Measurements from ENCODE around the gene REC114.

The REC114 gene

GRCh38 chr15:73518876-73519733 is 76.1 kb downstream of the REC114 start:
- TF ChIP-seq, protein P1, sequence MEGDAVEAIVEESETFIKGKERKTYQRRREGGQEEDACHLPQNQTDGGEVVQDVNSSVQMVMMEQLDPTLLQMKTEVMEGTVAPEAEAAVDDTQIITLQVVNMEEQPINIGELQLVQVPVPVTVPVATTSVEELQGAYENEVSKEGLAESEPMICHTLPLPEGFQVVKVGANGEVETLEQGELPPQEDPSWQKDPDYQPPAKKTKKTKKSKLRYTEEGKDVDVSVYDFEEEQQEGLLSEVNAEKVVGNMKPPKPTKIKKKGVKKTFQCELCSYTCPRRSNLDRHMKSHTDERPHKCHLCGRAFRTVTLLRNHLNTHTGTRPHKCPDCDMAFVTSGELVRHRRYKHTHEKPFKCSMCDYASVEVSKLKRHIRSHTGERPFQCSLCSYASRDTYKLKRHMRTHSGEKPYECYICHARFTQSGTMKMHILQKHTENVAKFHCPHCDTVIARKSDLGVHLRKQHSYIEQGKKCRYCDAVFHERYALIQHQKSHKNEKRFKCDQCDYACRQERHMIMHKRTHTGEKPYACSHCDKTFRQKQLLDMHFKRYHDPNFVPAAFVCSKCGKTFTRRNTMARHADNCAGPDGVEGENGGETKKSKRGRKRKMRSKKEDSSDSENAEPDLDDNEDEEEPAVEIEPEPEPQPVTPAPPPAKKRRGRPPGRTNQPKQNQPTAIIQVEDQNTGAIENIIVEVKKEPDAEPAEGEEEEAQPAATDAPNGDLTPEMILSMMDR (IDR thresholded peaks at IDR 0.05; ENCODE audit: control insufficient read depth, extremely low read depth, insufficient read depth) = no peak
- H3K4me3 ChIP-seq (ENCODE audit: low read depth, low read length) = no peak overlapping the region
- no peak for DNase-seq (ENCODE audit: low read depth)

- no peak for DNase-seq (ENCODE audit: low read depth)
- no peak overlapping the region for H3K4me3 ChIP-seq (ENCODE audit: low read depth, low read length)
- TF ChIP-seq, protein P1 (IDR thresholded peaks at IDR 0.05; ENCODE audit: control insufficient read depth, extremely low read depth, insufficient read depth) = no peak
Measured at GRCh38 chr15:73522011-73522410, 79.0 kb downstream of the REC114 start.

DNA sequence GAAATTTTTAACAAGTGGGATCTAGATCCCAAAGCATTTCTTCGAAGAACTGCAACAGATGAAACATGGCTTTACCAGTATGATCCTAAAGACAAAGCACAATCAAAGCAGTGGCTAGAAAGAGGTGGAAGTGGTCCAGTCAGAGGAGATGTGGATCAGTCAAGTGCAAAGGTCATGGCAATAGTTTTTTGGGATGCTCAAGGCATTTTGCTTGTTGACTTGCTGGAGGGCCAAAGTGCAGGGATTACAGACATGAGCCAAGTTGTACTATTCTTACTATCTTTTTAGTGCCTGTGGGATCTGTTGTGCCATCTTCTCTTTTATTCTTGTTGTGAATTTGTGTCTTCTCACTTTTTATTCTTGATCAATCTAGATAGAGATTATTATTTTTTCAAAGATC is 82.0 kb downstream of the REC114 start:
- no peak for DNase-seq (ENCODE audit: low read depth)
- no peak overlapping the region for H3K4me3 ChIP-seq (ENCODE audit: low read depth, low read length)
- TF ChIP-seq, protein P1 (IDR thresholded peaks at IDR 0.05; ENCODE audit: control insufficient read depth, extremely low read depth, insufficient read depth) = no peak

GRCh38 chr15:73527598-73527997 is 84.6 kb downstream of the REC114 start:
- no peak for DNase-seq (ENCODE audit: low read depth)
- no peak overlapping the region for H3K4me3 ChIP-seq (ENCODE audit: low read depth, low read length)
- TF ChIP-seq, protein P1 (IDR thresholded peaks at IDR 0.05; ENCODE audit: control insufficient read depth, extremely low read depth, insufficient read depth) = no peak

GRCh38 chr15:73530649-73531048 is 87.7 kb downstream of the REC114 start:
- H3K4me3 ChIP-seq (ENCODE audit: low read depth, low read length) = no peak overlapping the region
- TF ChIP-seq, protein P1 (IDR thresholded peaks at IDR 0.05; ENCODE audit: control insufficient read depth, extremely low read depth, insufficient read depth) = no peak
- DNase-seq (ENCODE audit: low read depth) = no peak

GRCh38 chr15:73538123-73538522 is 95.2 kb downstream of the REC114 start:
- DNase-seq (ENCODE audit: low read depth) = no peak
- TF ChIP-seq, protein P1 (IDR thresholded peaks at IDR 0.05; ENCODE audit: control insufficient read depth, extremely low read depth, insufficient read depth) = no peak
- H3K4me3 ChIP-seq (ENCODE audit: low read depth, low read length) = no peak overlapping the region
